Measurements from ENCODE around the gene MYZAP. TPM values are rescaled to one million over a fixed set of nuclear protein-coding genes. Genes with fewer than 3 reads are reported as not detected.

MYZAP gene
- total and polyA plus RNA-seq, 11 donors: 280 to 1,065 (median 610) TPM

DNA sequence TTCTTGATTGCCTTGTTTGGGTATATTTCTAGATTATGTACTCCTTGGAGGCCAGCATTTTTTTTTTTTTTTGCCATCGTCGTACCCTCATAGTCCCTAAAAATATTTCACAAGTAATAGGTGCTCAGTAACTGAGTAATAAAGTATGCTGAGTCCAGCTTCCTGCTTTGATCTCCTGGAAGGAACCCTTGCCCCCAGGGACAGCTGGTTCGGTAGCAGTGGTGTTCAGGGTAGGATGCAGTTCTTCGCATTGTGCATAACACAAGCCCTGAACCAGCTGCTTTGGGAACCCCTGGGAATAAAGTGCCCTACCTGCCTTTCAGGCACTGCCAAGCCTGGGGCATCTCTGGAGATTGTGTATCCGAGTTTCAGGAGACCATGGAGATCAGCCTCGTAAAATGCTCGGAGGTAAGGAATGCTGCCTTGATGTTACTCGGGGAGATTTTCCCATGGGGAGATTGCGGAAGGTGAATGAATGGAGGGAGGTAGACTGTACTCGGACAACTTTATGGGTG lies 7.6 kb downstream of the MYZAP start:
- intact Hi-C loops (cut with DNase I): loop anchor here in 3 of 10 donors (5.0 kb wide), 3 partner anchors 33 to 38 kb away; no protein-coding TSS in a partner anchor
- ATAC-seq (no peak), DNase-seq (no peak)
- TF ChIP-seq POLR2A (IDR thresholded peaks at IDR 0.05): no peak
- WGBS, 4 donors: 38 to 57% (median 49%) methylated on average over 10 of the region's 10 CpGs
- Histone ChIP-seq H3K36me3 (peaks cover 0 to 1% (median 0%) of the 10 kb centered on the region in 9 donors), H3K4me1 (peaks cover 0 to 75% (median 39%) of the 10 kb centered on the region in 12 donors), H3K4me3 (peak overlapping the region in 11 of 12 donors; percentile 1 to 46 (median 41)), H3K27me3 (no peaks in the 10 kb centered on the region), H3K9me3 (no peaks in the 10 kb centered on the region), H3K27ac (peak overlapping the region; percentile 74 to 96 (median 92))

DNA sequence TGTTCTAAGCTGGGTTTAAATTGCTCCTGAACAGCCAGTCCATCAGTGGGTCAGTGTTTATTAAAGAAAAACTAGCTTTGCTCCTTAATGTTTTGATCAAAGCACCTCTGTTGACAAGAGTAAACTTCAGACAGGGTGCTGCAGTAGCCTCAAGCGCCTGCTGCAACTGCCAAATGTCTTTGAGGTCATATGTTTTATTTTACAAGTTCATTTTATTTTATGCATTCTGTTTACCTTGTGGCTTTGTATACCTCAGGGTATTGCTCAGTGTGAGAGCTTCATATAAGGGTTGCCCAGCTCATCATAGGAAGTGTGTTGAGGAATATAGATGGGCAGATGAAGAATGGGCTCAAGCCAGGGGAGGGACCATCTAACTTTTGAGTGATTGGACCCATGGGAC lies 8.5 kb downstream of the MYZAP start:
- TF ChIP-seq, protein P1, sequence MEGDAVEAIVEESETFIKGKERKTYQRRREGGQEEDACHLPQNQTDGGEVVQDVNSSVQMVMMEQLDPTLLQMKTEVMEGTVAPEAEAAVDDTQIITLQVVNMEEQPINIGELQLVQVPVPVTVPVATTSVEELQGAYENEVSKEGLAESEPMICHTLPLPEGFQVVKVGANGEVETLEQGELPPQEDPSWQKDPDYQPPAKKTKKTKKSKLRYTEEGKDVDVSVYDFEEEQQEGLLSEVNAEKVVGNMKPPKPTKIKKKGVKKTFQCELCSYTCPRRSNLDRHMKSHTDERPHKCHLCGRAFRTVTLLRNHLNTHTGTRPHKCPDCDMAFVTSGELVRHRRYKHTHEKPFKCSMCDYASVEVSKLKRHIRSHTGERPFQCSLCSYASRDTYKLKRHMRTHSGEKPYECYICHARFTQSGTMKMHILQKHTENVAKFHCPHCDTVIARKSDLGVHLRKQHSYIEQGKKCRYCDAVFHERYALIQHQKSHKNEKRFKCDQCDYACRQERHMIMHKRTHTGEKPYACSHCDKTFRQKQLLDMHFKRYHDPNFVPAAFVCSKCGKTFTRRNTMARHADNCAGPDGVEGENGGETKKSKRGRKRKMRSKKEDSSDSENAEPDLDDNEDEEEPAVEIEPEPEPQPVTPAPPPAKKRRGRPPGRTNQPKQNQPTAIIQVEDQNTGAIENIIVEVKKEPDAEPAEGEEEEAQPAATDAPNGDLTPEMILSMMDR (IDR thresholded peaks at IDR 0.05): no peak
- no peak for TF ChIP-seq POLR2A (IDR thresholded peaks at IDR 0.05)
- DNase-seq: no peak
- 41 to 65% (median 59%) methylated on average over 1 of the region's 1 CpG for WGBS, 4 donors
- H3K4me1 ChIP-seq: peaks cover 0 to 82% (median 39%) of the 10 kb centered on the region in 12 donors
- H3K27me3 ChIP-seq: no peaks in the 10 kb centered on the region
- ATAC-seq: no peak
- peak overlapping the region; percentile 74 to 96 (median 92) for H3K27ac ChIP-seq
- H3K36me3 ChIP-seq: peaks cover 0 to 8% (median 0%) of the 10 kb centered on the region in 9 donors
- peak overlapping the region in 10 of 12 donors; percentile 4 to 46 (median 42) for H3K4me3 ChIP-seq
- H3K9me3 ChIP-seq: no peaks in the 10 kb centered on the region
- intact Hi-C loops (cut with DNase I): loop anchor here in 1 of 10 donors (5.0 kb wide), 1 partner anchor 38 kb away; no protein-coding TSS in a partner anchor

DNA sequence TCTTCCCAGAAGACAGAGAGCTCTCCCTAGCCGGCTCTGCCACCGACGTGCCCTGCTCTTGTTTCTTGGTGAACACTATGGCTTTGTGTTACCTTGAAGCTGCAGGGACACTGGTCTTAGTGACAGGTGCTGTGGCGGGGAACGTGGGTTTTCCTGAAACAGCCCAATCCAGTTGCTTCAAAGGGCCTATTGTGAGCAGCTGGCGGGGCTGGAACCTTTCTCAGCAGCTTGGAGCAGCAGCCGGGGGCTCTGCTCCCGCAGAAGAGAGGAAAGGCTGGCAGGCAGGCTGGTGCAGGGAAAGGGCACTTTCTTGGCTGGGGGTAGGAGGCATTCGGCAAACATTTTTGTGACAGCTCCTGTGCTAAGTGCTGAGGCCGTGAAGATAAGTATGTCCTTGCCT lies 12.8 kb downstream of the MYZAP start:
- no peaks in the 10 kb centered on the region for H3K9me3 ChIP-seq
- H3K27ac ChIP-seq: peak overlapping the region; percentile 29 to 96 (median 92)
- 47 to 69% (median 66%) methylated on average over 10 of the region's 10 CpGs for WGBS, 4 donors
- ATAC-seq: peak; percentile 12 to 72 (median 48)
- peak overlapping the region in 3 of 12 donors; percentile 0 to 27 (median 11) for H3K4me3 ChIP-seq
- peaks cover 0 to 27% (median 0%) of the 10 kb centered on the region in 9 donors for H3K36me3 ChIP-seq
- no peaks in the 10 kb centered on the region for H3K27me3 ChIP-seq
- H3K4me1 ChIP-seq: peaks cover 0 to 84% (median 23%) of the 10 kb centered on the region in 12 donors
- intact Hi-C loops (cut with DNase I): loop anchor here in 1 of 10 donors (5.0 kb wide), 1 partner anchor 42 kb away; no protein-coding TSS in a partner anchor
- DNase-seq: peak in 2 of 5 donors; percentile 68 to 78
- TF ChIP-seq, protein P1 (IDR thresholded peaks at IDR 0.05): no peak
- no peak for TF ChIP-seq POLR2A (IDR thresholded peaks at IDR 0.05)

DNA sequence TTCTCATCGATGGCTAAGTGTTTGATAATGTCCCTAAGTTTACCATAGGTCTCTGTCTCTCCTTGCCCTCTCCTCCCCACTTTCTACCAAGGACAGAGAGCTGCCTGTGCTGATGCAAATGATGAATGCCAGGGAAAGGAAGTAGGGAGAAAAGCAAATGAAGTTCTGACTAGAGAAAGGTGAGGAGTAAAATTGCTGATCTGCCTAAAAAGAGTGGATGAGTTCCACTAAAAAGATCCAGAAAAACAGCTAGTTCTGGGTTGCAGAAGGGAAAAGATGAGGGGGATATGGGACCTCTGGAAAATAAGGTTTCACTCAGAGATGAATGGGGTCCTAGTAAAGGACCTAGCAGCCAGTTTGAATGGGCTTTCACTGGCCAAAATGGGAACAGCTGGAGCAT lies 13.8 kb downstream of the MYZAP start:
- 44 to 65% (median 57%) methylated on average over 1 of the region's 1 CpG for WGBS, 4 donors
- TF ChIP-seq, protein P1 (IDR thresholded peaks at IDR 0.05): no peak
- no peak for TF ChIP-seq POLR2A (IDR thresholded peaks at IDR 0.05)
- Histone ChIP-seq H3K27ac (peak overlapping the region; percentile 10 to 96 (median 92)), H3K9me3 (no peaks in the 10 kb centered on the region), H3K4me1 (peaks cover 0 to 85% (median 23%) of the 10 kb centered on the region in 12 donors), H3K27me3 (no peaks in the 10 kb centered on the region), H3K4me3 (no peak overlapping the region), H3K36me3 (peaks cover 0 to 27% (median 0%) of the 10 kb centered on the region in 9 donors)
- ATAC-seq (no peak), DNase-seq (no peak)
- intact Hi-C loops (cut with DNase I): no loop called here

All from heart left ventricle (tissue), 16 donors.